ENCODE measurements around the gene ESYT1.

ESYT1 gene

GRCh38 chr12:56163533-56164344 lies 35.7 kb downstream of the ESYT1 start:
- TF ChIP-seq CTCF (IDR thresholded peaks at IDR 0.05; ENCODE audit: control insufficient read depth, extremely low read depth, insufficient read depth), result no peak
- H3K4me3 ChIP-seq (ENCODE audit: low read depth, low read length), result no peak overlapping the region
- no peak for DNase-seq (ENCODE audit: low read depth)

- TF ChIP-seq CTCF (IDR thresholded peaks at IDR 0.05; ENCODE audit: control insufficient read depth, extremely low read depth, insufficient read depth), result no peak
- DNase-seq (ENCODE audit: low read depth), result no peak
- H3K4me3 ChIP-seq (ENCODE audit: low read depth, low read length), result no peak overlapping the region
Observed at GRCh38 chr12:56164345-56164729, 36.3 kb downstream of the ESYT1 start.

- TF ChIP-seq CTCF (IDR thresholded peaks at IDR 0.05; ENCODE audit: control insufficient read depth, extremely low read depth, insufficient read depth), result no peak
- DNase-seq (ENCODE audit: low read depth), result no peak
- no peak overlapping the region for H3K4me3 ChIP-seq (ENCODE audit: low read depth, low read length)
Observed at GRCh38 chr12:56165369-56165768, 37.3 kb downstream of the ESYT1 start.

GRCh38 chr12:56169229-56169759 lies 41.2 kb downstream of the ESYT1 start:
- H3K4me3 ChIP-seq (ENCODE audit: low read depth, low read length), result no peak overlapping the region
- no peak for TF ChIP-seq CTCF (IDR thresholded peaks at IDR 0.05; ENCODE audit: control insufficient read depth, extremely low read depth, insufficient read depth)
- DNase-seq (ENCODE audit: low read depth), result no peak

- H3K4me3 ChIP-seq (ENCODE audit: low read depth, low read length), result no peak overlapping the region
- DNase-seq (ENCODE audit: low read depth), result no peak
- no peak for TF ChIP-seq CTCF (IDR thresholded peaks at IDR 0.05; ENCODE audit: control insufficient read depth, extremely low read depth, insufficient read depth)
Observed at GRCh38 chr12:56172839-56173238, 44.8 kb downstream of the ESYT1 start.

GRCh38 chr12:56178347-56178746 lies 50.3 kb downstream of the ESYT1 start:
- H3K4me3 ChIP-seq (ENCODE audit: low read depth, low read length), result no peak overlapping the region
- DNase-seq (ENCODE audit: low read depth), result no peak
- no peak for TF ChIP-seq CTCF (IDR thresholded peaks at IDR 0.05; ENCODE audit: control insufficient read depth, extremely low read depth, insufficient read depth)

GRCh38 chr12:56186957-56187356 lies 58.9 kb downstream of the ESYT1 start:
- DNase-seq (ENCODE audit: low read depth), result no peak
- no peak for TF ChIP-seq CTCF (IDR thresholded peaks at IDR 0.05; ENCODE audit: control insufficient read depth, extremely low read depth, insufficient read depth)
- no peak overlapping the region for H3K4me3 ChIP-seq (ENCODE audit: low read depth, low read length)

All from LNCaP clone FGC (cell line).